Stimulated activated CD4-positive, alpha-beta T cell treated with anti-CD3 and anti-CD28 coated beads, Interleukin-2, amount 100 ng/mL, for 24 hours (primary cell): ENCODE results near the gene ZNF267.
"Not testable (repeated sequence)": the region's sequence is repeated elsewhere in the genome, so short reads cannot be mapped to it uniquely, and the experiment has no call there.

Source experiments
- DNase-seq, 2 donors: peaks; one replicate each; pipeline ENCODE4 v3.0.0-alpha.2; 2020

The ZNF267 gene

GRCh38 chr16:31873556-31874365 lies at the start of gene ZNF267:
Gene ZNF267, plus strand, starts transcription at chr16:31873807. Its CDS starts 160 bp downstream, at chr16:31873967.
- DNase-seq = peak; percentile 89 to 93

GRCh38 chr16:31833047-31833446 lies 40.6 kb upstream of the ZNF267 start:
- DNase-seq = no peak

GRCh38 chr16:31836396-31836795 lies 37.2 kb upstream of the ZNF267 start:
- DNase-seq = not testable (repeated sequence)

GRCh38 chr16:31842864-31843263 lies 30.7 kb upstream of the ZNF267 start:
- no peak for DNase-seq

GRCh38 chr16:31848572-31848971 lies 25.0 kb upstream of the ZNF267 start:
- DNase-seq = not testable (repeated sequence)

- DNase-seq = no peak
Measured at GRCh38 chr16:31853291-31853690, 20.3 kb upstream of the ZNF267 start.

GRCh38 chr16:31860508-31860907 lies 13.1 kb upstream of the ZNF267 start:
- no peak for DNase-seq

GRCh38 chr16:31861455-31861854 lies 12.2 kb upstream of the ZNF267 start:
- no peak for DNase-seq

GRCh38 chr16:31862761-31863160 lies 10.8 kb upstream of the ZNF267 start:
- DNase-seq = no peak

GRCh38 chr16:31868164-31868563 lies 5.4 kb upstream of the ZNF267 start:
- DNase-seq = no peak

GRCh38 chr16:31868691-31869167 lies 4.9 kb upstream of the ZNF267 start:
- DNase-seq = peak; percentile 85 to 88

- DNase-seq = peak; percentile 59 to 76
Measured at GRCh38 chr16:31869511-31870201, 4.0 kb upstream of the ZNF267 start.

GRCh38 chr16:31870809-31871208 lies 2.8 kb upstream of the ZNF267 start:
- no peak for DNase-seq

- DNase-seq = no peak
Measured at GRCh38 chr16:31871510-31871909, 2.1 kb upstream of the ZNF267 start.

GRCh38 chr16:31872201-31872600 lies 1.4 kb upstream of the ZNF267 start:
- no peak for DNase-seq

GRCh38 chr16:31874366-31875111 lies 932 bp downstream of the ZNF267 start:
- DNase-seq = peak; percentile 33 to 54

GRCh38 chr16:31875112-31875803 lies 1.7 kb downstream of the ZNF267 start:
- no peak for DNase-seq

GRCh38 chr16:31875928-31876547 lies 2.4 kb downstream of the ZNF267 start:
- no peak for DNase-seq

- DNase-seq = peak in 1 of 2 donors; percentile 65
Measured at GRCh38 chr16:31876951-31877828, 3.6 kb downstream of the ZNF267 start.

GRCh38 chr16:31877876-31878642 lies 4.5 kb downstream of the ZNF267 start:
- no peak for DNase-seq
